ENCODE data around the gene USH1G.
"Not testable (repeated sequence)": the region's sequence is repeated elsewhere in the genome, so short reads cannot be mapped to it uniquely, and the experiment has no call there.

GRCh38 chr17:74909097-74909496, 14.0 kb downstream of the USH1G start:
- TF ChIP-seq CTCF, POLR2A (IDR thresholded peaks at IDR 0.05): not testable (repeated sequence)

Data from adrenal gland (tissue), 5 donors.